Prostate gland (tissue), 2 donors: ENCODE results near the gene GIPC1. TPM values are rescaled to one million over a fixed set of nuclear protein-coding genes. Genes with fewer than 3 reads are reported as not detected.
A peak's percentile ranks its signal among the peaks of the same experiment; 100 is the strongest.

Experiments used
- DNase-seq: peaks from one replicate; pipeline ENCODE4 v3.0.0-alpha.2; 2019; ENCODE audit warnings: low spot score
- H3K27ac ChIP-seq, 2 donors: fragments of 200-600 bp; sonication (generic); 2 replicates each; pipeline ENCODE4 v1.5.1; 2017 to 2019
- H3K27me3 ChIP-seq: fragments of 200-600 bp; sonication (generic); replicated peaks from 2 replicates; pipeline ENCODE4 v1.5.1; 2019; ENCODE audit not compliant: insufficient read depth
- H3K36me3 ChIP-seq, 2 donors: fragments of 200-600 bp; sonication (generic); 1 replicate in 1 of 2; 2 replicates in 1 of 2; pipeline versions ENCODE4 v1.5.1 to v1.8.1; 2017 to 2019
- H3K4me1 ChIP-seq: fragments of 200-600 bp; sonication (generic); replicated peaks from 2 replicates; pipeline ENCODE4 v1.5.1; 2019
- H3K4me3 ChIP-seq, 2 donors: fragments of 200-600 bp; sonication (generic); 2 replicates each; pipeline ENCODE4 v1.5.1; 2017 to 2019
- H3K9me3 ChIP-seq: fragments of 200-600 bp; sonication (generic); 2 replicates; pipeline ENCODE4 v1.5.1; 2017
- CTCF ChIP-seq, 4 experiments: fragments of 200-600 bp in 2 of 4; fragments of 450-650 bp in 2 of 4; sonication (generic) in 2 of 4; IDR thresholded peaks; 1 replicate in 3 of 4; 2 replicates in 1 of 4; pipeline ENCODE4 v1.5.1; 2016 to 2019; ENCODE audit warnings: antibody characterized with exemption in 4 of 4, mild to moderate bottlenecking in 2 of 4, moderate library complexity in 2 of 4
- POLR2A ChIP-seq: fragments of 450-650 bp; IDR thresholded peaks from one replicate; pipeline ENCODE4 v1.6.1; 2016; ENCODE audit warnings: antibody characterized with exemption, mild to moderate bottlenecking
- POLR2AphosphoS5 ChIP-seq: sonication (generic); formaldehyde crosslinking; IDR thresholded peaks from one replicate; pipeline ENCODE4 v1.6.1; 2017; ENCODE audit warnings: antibody characterized with exemption
- WGBS: methylation state at CpG from one replicate; pipeline ENCODE4 v1.1.5; 2018; 5-methylcytosine and 5-hydroxymethylcytosine counted together
- intact Hi-C: fragments of 100-400 bp; cut with DNase I; formaldehyde crosslinking; loops from one replicate; pipeline ENCODE4 v1.14.2; 2022
- total RNA-seq, 2 donors: library from RNA; depleted of rRNA; stranded (reverse); fragments of >200 nt; gene quantifications; one replicate each; pipeline ENCODE4 v1.1.0, GENCODE V29; 2016

GIPC1 gene
- total RNA-seq, 2 donors from 2014 or later = 71.8 to 101 TPM

DNA sequence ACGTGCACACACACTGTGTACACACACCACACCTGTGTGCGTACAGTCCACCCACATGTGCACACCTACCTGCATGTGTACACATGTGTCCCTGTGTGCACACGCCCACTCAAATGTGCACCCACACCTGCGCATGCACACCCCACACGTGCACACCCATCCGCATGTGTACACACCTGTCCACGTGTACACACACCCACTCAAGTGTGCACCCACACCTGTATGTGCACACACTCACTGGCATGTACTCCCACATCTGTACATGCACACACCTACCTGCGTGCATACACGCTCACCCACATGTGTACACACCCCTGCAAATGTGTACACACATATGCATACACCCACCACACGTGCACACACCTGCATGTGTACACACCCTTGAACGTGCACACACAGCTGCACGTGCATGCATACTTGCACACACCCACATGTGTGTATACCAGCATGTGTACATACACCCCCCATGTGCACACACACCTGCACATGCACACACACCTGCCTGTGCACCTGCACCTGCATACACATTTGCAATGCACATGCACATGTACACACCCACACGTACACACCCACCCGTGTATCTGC lies 52.2 kb downstream of the GIPC1 start:
- H3K27me3 ChIP-seq = no peaks in the 10 kb centered on the region
- no peak for DNase-seq
- no peaks in the 10 kb centered on the region for H3K4me1 ChIP-seq
- intact Hi-C loops = no loop called here
- TF ChIP-seq POLR2A (no peak), POLR2AphosphoS5 (no peak), CTCF (IDR thresholded peaks at IDR 0.05) (no peak)
- no peak overlapping the region for H3K27ac ChIP-seq
- peaks cover 22 to 35% of the 10 kb centered on the region in 2 donors for H3K36me3 ChIP-seq
- H3K9me3 ChIP-seq = no peaks in the 10 kb centered on the region
- WGBS = 97% methylated on average over 14 of the region's 14 CpGs
- H3K4me3 ChIP-seq = no peak overlapping the region

DNA sequence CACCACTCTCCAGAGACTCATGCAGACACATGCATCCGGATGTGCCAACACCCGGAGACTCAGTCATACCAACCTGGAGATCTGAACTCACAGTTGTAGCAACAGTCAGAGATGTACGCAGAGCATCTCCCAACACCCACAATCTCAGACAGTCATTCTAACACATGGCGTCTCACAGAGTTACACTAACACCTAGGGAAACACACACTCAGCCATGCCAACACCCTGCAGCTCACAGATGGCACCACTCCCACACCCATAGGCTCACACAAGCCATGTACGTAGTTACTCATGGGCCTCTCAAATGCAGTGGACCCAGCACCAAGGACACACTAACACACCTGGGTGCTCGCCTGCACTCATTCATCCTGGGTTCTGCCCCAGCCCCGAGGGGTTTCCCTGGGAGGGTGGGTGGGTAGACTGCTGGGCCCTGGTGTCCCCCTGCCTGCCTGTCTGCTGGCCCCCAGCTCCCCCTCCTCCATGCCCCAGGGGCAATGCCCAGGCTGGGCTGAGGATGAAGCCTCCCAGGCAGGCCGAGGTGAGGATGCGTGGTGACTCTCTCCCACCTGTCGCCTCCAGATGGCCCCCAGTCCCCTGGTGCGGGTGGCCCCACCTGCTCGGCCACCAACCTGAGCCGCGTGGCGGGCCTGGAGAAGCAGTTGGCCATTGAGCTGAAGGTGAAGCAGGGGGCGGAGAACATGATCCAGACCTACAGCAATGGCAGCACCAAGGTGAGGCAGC lies 52.9 kb downstream of the GIPC1 start:
- WGBS = 96% methylated on average over 16 of the region's 16 CpGs

DNA sequence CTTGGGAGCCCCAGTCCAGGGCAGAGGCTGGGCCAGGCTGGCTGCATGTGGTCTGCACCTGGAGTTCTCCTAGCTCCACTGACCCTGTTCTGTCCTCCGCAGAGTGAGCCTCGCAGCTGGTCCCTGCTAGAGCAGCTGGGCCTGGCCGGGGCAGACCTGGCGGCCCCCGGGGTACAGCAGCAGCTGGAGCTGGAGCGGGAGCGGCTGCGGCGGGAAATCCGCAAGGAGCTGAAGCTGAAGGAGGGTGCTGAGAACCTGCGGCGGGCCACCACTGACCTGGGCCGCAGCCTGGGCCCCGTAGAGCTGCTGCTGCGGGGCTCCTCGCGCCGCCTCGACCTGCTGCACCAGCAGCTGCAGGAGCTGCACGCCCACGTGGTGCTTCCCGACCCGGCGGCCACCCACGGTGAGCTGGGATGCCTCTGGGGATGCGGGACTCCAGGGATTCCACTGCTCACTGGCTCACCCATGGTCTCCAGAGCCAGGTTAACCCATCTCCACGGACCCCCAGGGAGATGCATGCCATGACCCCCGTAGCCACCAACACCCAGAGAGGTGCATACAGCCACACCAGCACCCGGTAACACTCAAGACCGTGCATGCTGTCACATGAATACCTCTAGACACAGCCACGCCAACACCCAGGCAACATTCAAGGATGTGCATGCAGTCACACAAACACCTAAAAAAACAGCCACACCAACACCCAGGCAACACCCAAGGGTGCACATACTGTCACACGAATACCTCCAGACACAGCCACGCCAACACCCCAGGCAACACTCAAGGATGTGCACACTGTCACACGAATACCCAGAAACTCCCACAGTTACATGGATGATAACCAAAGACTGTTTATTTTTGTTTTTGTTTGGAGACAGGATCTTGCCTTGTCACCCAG lies 54.6 kb downstream of the GIPC1 start:
- H3K36me3 ChIP-seq = peaks cover 17 to 24% of the 10 kb centered on the region in 2 donors
- H3K9me3 ChIP-seq = no peaks in the 10 kb centered on the region
- intact Hi-C loops = no loop called here
- no peak overlapping the region for H3K4me3 ChIP-seq
- H3K27ac ChIP-seq = no peak overlapping the region
- no peak for DNase-seq
- TF ChIP-seq CTCF (IDR thresholded peaks at IDR 0.05) (no peak), POLR2A (no peak), POLR2AphosphoS5 (no peak)
- WGBS = 87% methylated on average over 34 of the region's 34 CpGs
- no peaks in the 10 kb centered on the region for H3K4me1 ChIP-seq
- no peaks in the 10 kb centered on the region for H3K27me3 ChIP-seq

More for the DNA sequence above, 52.9 kb downstream of the GIPC1 start:
- Histone ChIP-seq H3K4me3 (no peak overlapping the region), H3K9me3 (no peaks in the 10 kb centered on the region), H3K27ac (no peak overlapping the region), H3K4me1 (no peaks in the 10 kb centered on the region), H3K27me3 (no peaks in the 10 kb centered on the region), H3K36me3 (peaks cover 22 to 34% of the 10 kb centered on the region in 2 donors)
- DNase-seq = no peak
- no peak for TF ChIP-seq CTCF (IDR thresholded peaks at IDR 0.05)
- no peak for TF ChIP-seq POLR2A
- TF ChIP-seq POLR2AphosphoS5 = no peak
- intact Hi-C loops = no loop called here

GRCh38 chr19:14440049-14440448 lies 55.9 kb downstream of the GIPC1 start:
- no peak overlapping the region for H3K27ac ChIP-seq
- H3K4me3 ChIP-seq = no peak overlapping the region
- TF ChIP-seq POLR2AphosphoS5 (peak; percentile 32), POLR2A (no peak)
- peaks cover 17 to 22% of the 10 kb centered on the region in 2 donors for H3K36me3 ChIP-seq
- no peaks in the 10 kb centered on the region for H3K4me1 ChIP-seq
- H3K27me3 ChIP-seq = no peaks in the 10 kb centered on the region
- H3K9me3 ChIP-seq = no peaks in the 10 kb centered on the region
- 66% methylated on average over 9 of the region's 9 CpGs for WGBS
- DNase-seq = no peak
- intact Hi-C loops = no loop called here

DNA sequence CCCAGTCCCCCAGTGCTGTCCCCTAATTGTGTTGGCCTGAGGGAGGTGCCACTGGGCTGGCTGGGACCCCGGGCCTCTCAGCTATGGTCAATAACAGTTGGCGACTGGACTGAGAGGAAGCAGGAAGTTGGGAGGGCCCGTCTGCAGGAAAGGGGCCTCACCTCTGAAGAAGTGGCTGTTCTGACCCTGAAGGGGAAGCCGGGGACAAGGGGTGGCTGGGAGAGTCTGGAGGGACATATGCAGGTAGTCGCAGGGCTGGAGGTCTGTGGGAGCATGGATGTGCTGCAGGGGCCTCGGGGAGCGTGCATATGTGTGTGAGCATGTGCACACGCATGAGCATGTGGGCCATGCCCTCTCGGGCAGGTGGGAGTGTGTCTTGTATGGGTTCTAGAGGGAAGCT lies 56.9 kb downstream of the GIPC1 start:
- no peak for TF ChIP-seq POLR2AphosphoS5
- TF ChIP-seq CTCF (IDR thresholded peaks at IDR 0.05) = no peak
- TF ChIP-seq POLR2A = no peak
- Histone ChIP-seq H3K27ac (no peak overlapping the region), H3K4me1 (peaks cover 5% of the 10 kb centered on the region), H3K36me3 (peaks cover 13 to 20% of the 10 kb centered on the region in 2 donors), H3K9me3 (no peaks in the 10 kb centered on the region), H3K27me3 (no peaks in the 10 kb centered on the region), H3K4me3 (no peak overlapping the region)
- DNase-seq = no peak
- intact Hi-C loops = no loop called here
- 70% methylated on average over 9 of the region's 9 CpGs for WGBS
